NCI-H510A (cell line): ENCODE data around the gene PRSS57.

Experiments used
- DNase-seq: peaks from one replicate; lab custom pipeline; 2025; lab: John Stamatoyannopoulos, UW

Gene PRSS57

DNA sequence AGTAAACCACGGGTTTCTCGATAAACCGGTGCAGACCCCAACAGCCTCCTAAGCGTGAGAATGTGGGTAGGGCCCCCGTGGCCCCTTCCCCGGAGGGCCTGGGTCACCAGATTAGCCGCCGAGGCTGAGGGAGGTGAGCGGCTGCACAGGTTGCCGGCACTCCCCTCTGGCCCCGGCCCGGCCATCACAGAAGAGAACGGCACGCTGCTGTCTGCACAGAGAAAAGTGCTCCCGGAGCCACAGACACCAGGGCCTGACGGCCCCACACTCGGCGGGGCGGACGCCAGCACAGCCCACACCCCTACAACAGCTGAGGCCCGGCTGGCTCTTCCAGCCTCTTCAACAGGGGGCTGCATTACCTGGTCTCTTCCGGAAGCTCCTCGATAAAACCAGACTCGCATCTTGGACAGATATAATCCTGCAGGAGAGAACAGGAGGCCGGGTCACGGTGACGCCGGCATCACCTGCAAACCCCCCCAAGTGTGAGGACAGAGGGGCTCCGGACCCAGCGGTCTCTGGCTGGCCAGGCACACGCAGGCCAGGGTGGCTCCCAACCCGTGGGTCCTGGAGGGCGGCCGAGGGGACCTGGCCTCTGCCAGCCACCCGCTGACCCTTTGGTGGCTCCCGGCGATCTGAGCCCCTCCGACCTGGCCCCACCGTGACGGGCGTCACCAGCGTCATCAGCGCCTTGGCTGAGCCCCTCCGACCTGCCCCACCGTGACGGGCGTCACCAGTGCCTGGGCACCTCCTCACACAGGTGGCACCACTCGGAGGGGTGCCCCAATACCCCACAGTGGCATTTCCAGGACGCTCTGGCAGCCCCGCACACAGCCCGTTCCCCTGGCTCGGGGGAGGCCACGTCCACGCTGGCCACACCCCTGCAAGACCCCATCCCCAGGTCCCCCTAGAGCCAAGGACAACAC lies 42.5 kb downstream of the PRSS57 start:
- no peak for DNase-seq

DNA sequence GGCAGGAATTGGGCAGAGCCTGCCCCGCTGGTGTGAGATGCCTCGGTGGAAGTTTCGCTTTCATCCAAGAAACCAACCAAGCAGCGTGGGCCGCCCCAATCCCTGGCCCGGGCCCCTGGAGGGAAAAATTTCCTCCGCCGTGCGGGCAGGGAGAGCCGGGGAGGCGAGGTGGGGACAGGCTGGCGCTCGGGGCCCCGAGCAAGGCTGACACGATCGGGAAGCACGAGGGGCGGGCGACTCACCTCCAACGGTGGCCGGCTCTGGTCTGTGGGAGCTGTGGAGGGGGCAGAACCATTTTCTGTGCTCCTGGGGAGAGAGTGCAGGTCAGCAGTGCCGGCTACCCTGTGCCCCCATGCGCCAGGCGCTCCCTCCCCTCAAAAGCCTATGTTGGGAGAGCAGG lies 43.3 kb downstream of the PRSS57 start:
- no peak for DNase-seq

DNA sequence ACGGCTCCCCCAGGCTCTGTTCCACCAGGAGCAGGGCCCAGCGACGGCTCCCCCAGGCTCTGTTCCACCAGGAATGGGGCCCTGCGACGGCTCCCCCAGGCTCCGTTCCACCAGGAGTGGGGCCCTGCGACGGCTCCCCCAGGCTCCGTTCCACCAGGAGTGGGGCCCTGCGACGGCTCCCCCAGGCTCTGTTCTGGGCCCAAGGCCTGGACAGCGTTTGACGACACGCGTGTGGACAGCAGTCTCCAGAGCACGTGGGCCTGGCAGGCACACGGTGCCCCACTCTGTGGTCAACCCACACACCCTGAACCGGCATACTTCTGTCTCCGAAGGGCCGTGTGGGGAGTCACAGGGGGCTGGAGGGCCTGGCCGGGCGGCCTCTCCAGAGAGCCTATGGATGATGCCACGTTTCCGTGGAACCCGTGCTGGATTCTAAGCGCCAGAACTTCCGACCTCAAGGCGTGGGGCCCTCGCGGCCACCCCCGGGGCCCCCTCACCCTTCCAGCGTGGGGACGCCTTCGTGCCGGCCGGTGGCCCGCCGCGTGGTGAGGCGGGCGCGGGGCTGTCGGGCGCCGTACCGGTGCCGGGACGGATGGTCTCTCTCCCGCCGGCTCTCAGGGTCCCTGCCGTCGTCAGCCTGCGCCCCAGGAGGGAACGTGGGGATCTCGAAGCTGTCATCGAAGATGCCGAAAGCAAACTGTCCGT lies 44.0 kb downstream of the PRSS57 start:
- DNase-seq = no peak

DNA sequence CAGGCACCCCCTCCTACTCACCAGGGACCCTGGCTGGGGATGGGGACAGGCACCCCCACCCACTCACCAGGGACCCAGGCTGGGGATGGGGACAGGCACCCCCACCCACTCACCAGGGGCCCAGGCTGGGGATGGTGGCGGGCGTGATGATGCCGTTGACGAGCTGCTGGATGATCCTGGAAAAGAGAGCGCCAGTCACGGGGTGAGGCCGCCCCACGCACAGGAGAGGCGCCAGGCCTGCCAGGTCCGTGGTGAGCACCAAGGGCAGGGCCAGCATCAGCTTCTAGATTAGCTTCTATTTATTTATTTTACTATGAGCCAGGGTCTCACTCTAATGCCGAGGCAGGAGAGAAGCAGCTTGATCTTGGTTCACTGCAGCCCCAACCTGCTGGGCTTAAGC lies 45.1 kb downstream of the PRSS57 start:
- DNase-seq = no peak

DNA sequence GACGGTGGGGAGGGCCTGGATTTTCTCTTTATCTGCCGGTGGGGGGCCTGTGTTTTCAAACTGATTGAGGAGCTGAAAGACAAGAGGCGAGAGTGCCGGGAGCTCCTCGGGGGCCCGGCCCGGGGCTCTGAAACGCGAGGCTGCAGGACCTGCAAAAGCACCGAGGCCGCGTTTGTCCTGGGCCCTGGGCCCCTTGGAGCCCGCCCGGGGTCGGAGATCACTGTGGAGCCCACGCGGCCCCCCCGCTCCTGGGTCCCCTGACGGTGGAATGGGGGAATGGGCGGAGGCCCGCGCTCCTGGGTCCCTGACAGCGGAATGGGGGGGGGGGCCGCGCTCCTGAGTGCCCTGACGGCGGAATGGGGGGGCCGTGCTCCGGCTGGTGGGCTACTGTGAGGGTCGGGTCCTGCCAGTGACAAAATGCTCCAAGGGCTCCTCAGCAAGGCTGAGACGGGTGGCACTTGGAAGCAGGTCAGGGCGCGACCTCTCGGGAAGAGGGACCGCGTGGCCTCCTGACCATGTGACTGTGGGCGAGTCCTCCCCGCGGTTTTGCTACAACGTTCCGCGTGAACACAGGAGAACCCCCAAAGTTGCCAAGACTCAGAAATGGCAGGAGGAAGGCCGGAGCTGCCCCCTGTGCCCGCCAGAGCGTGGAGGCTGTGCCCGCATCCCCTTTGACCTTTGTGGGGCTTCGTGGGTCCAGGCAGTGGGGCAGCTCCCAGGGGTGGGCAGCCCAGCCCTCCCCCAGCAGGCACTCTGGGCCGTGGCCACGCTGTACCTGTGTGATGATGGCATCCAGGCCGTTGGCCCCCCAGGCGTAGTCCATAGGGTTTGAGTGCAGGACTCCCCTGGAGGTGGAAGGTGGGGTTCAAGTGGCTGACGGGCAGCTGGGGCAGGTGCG lies 46.1 kb downstream of the PRSS57 start:
- no peak for DNase-seq

DNA sequence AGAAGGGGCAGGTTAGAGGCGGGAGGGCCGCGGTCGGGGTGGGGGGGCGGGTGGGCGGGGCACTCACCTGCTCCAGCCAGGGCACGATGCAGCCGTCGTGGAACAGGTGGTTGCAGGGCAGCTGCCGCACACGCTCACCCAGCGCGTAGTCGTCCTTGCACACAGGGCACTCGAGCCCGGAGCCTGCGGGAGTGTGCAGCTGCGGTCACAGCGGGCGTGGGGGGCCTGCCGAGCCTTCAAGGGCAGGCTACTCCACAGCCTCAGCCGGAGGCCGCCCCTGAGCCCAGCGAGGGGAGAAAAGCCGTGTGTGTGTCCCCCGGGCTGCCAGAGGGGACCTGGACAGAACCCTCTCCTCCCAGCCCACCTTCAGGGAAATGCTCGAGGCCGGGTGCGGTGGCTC lies 46.9 kb downstream of the PRSS57 start:
- DNase-seq = no peak

DNA sequence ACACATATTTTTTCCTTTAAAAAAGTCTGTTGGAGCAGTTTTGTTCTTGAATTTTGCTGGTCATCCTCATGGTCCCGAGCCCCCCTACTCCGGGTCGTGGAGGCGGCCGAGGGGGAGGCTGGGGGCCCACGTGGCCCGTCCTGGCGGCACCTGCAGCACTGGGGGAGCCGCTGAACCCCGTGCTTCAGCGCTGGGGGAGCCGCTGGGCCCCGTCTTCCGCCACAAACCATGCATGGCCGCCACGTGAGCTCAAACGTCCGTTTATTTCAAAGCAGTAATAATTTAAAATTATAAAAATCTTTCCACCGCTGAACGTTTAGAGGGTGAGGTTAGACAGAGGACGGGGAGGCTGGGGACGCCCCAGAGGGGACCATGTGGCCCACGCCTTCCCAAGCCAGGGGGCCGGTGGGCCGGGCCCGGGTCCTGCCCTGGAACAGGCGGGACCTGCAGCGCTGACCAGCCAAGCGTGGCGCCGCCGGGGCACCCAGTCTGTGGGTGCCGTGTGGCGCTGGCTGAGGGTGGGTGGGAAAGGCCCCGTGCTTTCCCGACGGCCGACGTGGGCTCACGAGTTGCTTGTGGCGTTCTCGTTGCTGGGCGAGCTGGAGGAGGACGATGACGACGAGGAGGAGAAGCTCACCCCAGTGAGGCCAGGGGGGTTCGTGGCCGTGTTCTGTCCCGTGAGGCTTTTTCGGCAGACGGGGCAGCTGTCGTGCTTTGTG lies 47.5 kb downstream of the PRSS57 start:
- DNase-seq = no peak

DNA sequence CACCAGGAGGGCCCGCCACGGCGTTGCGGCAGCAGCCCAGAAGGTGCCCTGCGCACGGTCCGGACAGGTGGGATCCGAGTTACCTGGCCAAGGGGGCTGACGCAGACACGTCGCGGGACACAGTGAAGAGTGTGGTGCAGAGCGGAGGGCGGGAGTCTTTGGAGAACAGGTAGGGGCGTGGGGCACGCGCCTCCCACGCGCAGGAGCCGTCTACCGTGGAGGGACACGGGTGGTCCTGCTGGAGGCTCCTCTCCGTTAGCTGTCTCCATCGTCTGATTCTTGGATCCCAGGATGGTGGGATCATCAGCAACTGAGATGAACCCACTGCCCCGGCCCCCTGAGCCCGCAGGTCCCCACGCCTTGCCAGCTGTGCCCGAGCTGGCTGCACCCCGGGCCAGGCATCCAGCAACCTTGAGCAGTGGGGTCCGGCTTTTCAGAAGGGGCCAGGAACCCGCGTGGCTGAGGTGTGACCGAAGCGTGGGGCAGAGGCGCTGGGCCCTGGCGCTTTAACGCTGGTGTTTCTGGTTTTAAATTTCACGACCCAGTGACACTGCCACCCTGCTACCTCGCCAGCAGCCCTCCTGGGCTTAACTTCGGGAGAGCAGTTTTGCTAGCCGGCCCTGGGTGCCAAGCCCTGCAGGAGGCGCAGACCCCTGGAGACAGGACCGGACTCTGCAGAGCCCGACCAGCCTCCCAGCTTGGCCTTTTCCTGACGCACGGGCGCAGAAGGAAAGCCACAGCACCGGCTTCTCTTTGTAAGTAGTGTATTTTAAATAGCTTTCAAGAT lies 48.3 kb downstream of the PRSS57 start:
- no peak for DNase-seq

DNA sequence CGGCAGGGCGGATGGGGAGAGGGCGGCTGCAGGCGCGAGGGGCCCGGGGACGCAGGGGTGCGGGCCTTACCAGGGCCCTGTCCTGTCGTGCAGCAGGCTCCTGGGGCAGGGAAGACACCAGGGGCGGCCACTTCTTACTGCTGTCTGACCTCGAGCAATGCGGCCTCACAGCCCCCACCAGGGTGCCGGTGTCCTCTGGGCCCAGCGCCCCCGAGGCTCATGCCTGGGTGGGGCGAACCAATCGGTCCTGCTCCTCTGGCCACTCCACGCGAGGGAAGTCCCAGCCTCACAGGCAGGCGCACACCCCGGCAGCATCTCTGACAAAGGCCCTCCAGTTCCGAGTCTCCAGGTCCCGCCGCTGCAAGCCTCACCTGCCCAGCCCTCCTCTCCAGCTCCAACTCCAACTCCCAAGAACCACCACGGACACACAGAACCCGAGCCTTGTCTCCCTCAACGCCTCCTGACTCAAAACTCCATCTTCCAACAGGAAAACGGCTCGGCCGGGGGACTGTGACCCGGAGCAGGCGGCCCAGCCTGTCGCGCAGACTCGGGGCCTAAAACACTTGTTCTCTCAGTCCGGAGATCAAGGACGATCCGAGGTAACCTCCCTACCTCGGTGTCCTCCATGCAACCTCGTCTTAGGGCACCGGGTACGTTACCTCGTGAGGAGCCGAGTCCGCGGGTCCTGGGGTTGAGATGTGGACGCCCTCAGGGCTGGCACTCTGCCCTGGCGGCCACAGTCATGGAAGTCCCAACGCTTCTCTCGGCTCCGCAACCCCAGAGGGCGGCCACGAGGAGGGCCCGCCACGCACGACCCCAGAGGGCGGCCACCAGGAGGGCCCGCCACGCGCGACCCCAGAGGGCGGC lies 49.1 kb downstream of the PRSS57 start:
- DNase-seq = no peak

DNA sequence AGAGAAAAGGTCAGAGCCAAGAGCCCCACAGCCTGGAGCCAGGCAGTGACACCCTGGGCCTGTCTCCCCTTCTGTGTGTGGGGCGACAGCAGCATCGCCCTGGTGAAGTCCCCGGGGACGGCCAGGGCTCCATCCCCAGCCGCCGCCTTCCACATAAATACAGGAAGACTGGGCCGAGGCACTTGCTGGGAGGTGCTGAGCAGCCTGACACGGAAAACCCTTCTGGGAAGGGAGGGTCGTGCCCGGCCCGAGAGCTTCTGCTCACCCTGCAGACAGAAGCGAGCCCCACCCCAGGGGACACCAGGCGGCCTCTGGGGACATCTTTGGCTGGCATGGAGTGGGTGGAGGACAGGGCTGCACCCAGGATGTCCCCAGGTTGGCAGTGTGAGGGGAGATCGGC lies 50.5 kb downstream of the PRSS57 start:
- no peak for DNase-seq

DNA sequence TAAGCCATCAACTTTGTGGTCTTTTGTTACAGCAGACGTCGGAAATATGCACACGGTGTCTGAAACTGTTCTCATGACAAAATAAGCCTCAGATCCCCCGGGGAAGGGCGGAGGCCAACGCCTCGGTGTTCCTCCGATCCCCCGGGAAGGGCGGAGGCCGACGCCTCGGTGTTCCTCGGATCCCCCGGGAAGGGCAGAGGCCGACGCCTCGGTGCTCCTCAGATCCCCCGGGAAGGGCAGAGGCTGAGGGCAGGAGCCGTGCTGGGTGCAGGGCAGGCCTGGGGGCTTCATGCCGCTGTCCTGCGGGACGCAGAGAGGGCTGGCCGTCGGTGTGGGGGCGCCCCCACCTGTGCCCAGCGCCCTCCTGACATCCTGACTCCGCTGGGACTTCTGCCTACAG lies 50.9 kb downstream of the PRSS57 start:
- no peak for DNase-seq

DNA sequence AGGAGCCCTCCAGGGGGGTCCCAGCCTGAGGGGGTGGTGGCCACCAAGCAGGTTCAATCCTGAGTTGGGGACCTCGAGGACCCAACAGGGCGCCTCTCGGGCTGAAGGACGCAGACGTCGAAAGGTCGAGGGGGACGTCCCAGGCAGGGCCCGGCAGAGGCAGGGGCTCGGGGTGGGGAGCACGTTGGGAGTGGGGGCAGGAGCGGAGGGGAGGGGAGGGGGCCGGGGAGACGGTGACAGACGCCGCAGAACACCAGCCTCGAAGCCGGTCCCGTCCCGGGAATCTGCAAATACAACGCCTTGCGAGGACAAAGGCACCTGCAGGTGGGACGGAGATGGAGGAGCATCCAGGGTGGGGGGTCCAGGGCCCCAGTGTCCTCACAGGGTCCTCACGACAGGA lies 51.5 kb downstream of the PRSS57 start:
- DNase-seq = no peak

DNA sequence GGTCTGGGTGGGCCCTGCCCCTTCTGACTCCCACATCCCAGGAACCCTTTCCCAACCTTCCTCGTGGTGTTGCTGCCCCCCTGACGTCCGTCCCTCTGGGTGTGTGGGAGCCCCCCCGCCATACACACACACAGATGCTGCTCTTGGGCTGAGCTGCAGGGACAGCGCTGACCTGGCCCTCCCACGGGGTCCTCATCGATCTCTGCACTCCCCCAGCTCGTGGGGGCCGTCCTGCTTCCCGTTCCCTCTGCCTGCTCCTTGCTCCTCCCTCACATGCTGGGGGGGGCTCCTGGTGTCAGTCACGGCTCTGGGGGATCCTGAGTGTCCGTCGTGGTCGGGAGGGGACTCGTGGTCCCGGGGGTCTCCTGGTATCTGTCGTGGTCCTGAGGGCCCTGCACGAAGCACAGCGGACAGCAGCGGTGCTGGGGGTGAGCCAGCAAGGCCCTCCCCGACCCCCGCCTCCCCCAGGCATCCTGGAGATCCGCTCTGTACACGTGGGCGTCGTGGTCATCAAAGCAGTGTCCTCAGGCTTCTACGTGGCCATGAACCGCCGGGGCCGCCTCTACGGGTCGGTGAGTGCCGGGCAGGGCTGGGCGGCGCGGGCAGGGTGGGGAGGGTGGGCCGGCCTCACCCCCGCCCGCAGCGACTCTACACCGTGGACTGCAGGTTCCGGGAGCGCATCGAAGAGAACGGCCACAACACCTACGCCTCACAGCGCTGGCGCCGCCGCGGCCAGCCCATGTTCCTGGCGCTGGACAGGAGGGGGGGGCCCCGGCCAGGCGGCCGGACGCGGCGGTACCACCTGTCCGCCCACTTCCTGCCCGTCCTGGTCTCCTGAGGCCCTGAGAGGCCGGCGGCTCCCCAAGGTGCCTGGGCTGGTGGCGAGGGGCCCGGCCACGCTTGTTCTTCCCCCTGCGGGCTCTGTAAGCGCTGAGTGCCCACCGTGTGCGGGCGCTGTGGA lies 52.2 kb downstream of the PRSS57 start:
- no peak for DNase-seq

DNA sequence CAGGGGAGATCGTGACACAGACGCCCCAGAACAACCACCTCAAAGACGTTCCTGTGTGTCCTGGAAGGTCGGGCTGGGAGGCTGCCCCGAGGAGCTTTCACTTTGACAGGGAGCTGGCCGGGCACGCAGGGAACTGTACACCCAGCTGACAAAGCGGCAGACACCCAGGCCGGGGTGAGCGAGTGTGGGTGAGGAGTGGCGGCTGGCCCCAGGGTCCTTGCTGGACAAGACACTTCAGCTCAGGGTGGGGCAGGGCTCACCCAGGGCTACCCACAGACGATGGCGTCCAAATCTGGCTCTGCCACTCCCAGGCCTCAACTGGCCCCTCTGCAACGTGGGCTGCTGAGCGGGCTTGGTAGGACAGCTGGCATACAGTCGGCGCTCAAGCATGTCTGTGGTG lies 53.5 kb downstream of the PRSS57 start:
- DNase-seq = no peak

DNA sequence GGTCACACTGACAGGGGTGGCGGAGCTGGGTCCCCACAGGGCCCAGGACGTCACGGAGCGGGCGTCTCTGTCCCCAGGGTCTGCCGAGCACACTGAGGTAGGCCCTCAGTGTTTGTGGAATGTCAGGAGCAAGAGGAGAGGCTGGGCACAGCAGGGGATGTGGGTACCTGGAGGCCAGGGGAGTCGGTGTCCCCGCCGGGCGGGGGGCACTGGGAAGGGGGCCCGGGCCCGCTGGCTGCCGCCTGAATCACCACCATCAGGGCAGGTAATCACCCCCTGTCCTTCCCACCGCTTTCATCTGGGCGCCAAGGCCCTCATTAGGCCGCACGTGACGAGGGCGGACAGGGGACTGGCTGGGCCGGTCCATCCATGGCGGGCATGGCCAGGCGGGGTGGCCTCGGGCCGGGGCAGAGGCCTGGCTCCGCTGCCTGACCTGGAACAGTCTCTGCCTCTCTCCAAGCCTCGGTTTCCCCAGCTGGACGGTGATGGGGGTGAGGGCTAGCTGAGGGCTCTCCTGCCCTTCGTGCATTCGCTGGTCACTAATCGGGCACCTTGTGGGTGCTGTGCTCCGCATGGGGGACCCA lies 54.6 kb downstream of the PRSS57 start:
- no peak for DNase-seq

DNA sequence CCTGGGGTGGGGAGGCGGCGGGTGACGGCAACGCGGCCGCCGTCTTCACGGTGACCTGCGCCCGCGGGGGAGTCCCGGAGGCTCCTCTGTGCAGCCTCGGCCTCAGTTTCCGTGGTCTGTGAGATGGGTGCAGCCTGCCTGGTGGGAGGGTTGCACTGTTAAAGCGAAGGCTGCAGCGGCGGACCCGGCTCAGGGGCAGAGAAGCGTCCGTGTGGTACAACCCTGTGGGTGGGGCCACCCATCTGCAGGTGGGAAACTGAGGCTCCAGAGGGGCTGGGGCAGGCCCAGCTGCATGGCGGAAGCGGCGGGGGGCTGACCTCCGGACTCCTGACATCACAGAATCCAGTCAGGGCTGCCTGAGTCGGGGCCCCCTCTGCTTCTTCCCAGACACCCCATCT lies 55.1 kb downstream of the PRSS57 start:
- DNase-seq = no peak

DNA sequence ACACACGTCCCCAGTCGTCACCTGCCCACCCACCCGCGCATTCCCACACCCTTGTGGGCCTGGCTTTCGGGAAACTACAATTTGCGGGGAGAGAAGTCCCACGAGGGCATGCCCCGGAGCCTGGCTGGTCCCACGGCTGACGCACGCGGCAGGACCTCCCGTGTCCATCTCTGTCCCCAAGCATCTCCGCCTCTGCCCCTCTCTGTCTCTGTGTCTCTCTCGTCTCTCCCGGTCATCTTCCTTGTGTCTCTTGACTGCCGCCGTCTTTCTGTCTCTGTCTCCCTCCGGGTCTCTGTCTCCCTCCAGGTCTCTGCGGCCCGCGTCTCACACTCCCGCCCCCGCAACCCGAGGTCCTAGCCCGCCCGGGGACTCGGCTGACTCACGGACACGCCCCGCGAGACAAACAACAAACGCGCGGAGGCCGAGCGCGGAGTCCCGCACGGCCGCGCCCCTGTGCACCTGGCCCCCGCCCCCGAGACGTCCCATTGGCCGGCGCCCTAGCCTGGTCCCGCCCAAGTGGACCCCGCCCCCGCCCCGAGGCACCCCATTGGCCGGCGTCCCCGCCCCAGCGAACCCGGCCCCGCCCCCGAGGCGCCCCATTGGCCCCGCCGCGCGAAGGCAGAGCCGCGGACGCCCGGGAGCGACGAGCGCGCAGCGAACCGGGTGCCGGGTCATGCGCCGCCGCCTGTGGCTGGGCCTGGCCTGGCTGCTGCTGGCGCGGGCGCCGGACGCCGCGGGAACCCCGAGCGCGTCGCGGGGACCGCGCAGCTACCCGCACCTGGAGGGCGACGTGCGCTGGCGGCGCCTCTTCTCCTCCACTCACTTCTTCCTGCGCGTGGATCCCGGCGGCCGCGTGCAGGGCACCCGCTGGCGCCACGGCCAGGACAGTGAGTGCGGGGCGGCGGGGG lies 55.7 kb downstream of the PRSS57 start, which contains the start of gene FGF22:
FGF22 (plus strand) TSS at position 627 of the 908 bp plus-strand sequence; CDS start at position 674, 47 bp downstream.
- peak; percentile 76 for DNase-seq
